HEK293 (cell line): Measurements from ENCODE around the gene DOCK4.
A peak's percentile ranks its signal among the peaks of the same experiment; 100 is the strongest.

Experiments used
- CTCF ChIA-PET: fragments of 350-600 bp; formaldehyde crosslinking; extraction: SDS; loops from one replicate; lab custom pipeline; 2021; ENCODE audit warnings: antibody characterized with exemption; lab: Yijun Ruan, JAX
- POLR2A ChIA-PET: fragments of 300-600 bp; formaldehyde crosslinking; extraction: SDS; loops from one replicate; lab custom pipeline; 2020; ENCODE audit warnings: antibody characterized with exemption, inconsistent platforms; lab: Yijun Ruan, JAX
- H3K27ac ChIP-seq: fragments of 200-500 bp; sonication (Bioruptor generic); 2 replicates; pipeline ENCODE4 v1.5.1; 2014; ENCODE audit warnings: low read depth, low read length, control low read depth, inconsistent platforms; ENCODE audit errors: extremely low read depth
- H3K36me3 ChIP-seq, 2 experiments: fragments of 200-500 bp in 1 of 2; sonication (Bioruptor generic) in 1 of 2; 1 replicate in 1 of 2; 2 replicates in 1 of 2; pipeline ENCODE4 v1.5.1; 2014 to 2017; ENCODE audit warnings: inconsistent platforms in 2 of 2, low read length in 2 of 2; ENCODE audit not compliant: control insufficient read depth in 2 of 2, insufficient read depth in 1 of 2
- H3K4me1 ChIP-seq: fragments of 200-500 bp; sonication (Bioruptor generic); 2 replicates; pipeline ENCODE4 v1.5.1; 2014; ENCODE audit warnings: mild to moderate bottlenecking, low read length, inconsistent platforms; ENCODE audit not compliant: control insufficient read depth, insufficient read depth
- H3K4me3 ChIP-seq: 2 replicates; pipeline ENCODE4 v1.5.1; 2011; ENCODE audit warnings: low read depth, mild to moderate bottlenecking, control low read depth, low read length, moderate library complexity
- H3K9me3 ChIP-seq: fragments of 200-500 bp; sonication (Bioruptor generic); 2 replicates; pipeline ENCODE4 v1.5.1; 2014; ENCODE audit warnings: low read depth, low read length, inconsistent platforms; ENCODE audit not compliant: control insufficient read depth, insufficient read depth
- PRDM4 ChIP-seq: fragments of 450-650 bp; formaldehyde crosslinking; IDR thresholded peaks from 2 replicates; pipeline ENCODE4 v1.5.1; 2017; ENCODE audit warnings: missing biosample characterization, missing genetic modification characterization
- PRDM6 ChIP-seq: fragments of 450-650 bp; formaldehyde crosslinking; IDR thresholded peaks from 2 replicates; pipeline ENCODE4 v1.5.1; 2017; ENCODE audit warnings: missing biosample characterization, missing genetic modification characterization
- SCRT2 ChIP-seq: fragments of 450-650 bp; formaldehyde crosslinking; IDR thresholded peaks from 2 replicates; pipeline ENCODE4 v1.5.1; 2016; ENCODE audit warnings: missing biosample characterization, missing genetic modification characterization
- YY1 ChIP-seq: fragments of 450-650 bp; formaldehyde crosslinking; IDR thresholded peaks from 2 replicates; pipeline ENCODE4 v1.5.1; 2018; ENCODE audit warnings: missing biosample characterization, missing genetic modification characterization
- ZBTB11 ChIP-seq: fragments of 450-650 bp; formaldehyde crosslinking; conservative IDR thresholded peaks from 2 replicates; pipeline ENCODE4 v1.5.1; 2016; ENCODE audit warnings: low read depth, missing biosample characterization, missing genetic modification characterization
- ZBTB20 ChIP-seq: fragments of 450-650 bp; formaldehyde crosslinking; IDR thresholded peaks from 2 replicates; pipeline ENCODE4 v1.5.1; 2016; ENCODE audit warnings: missing biosample characterization, missing genetic modification characterization
- ZNF132 ChIP-seq: fragments of 450-650 bp; formaldehyde crosslinking; IDR thresholded peaks from 2 replicates; pipeline ENCODE4 v1.5.1; 2017; ENCODE audit warnings: missing biosample characterization, missing genetic modification characterization, borderline replicate concordance
- ZNF146 ChIP-seq: fragments of 450-650 bp; formaldehyde crosslinking; IDR thresholded peaks from 2 replicates; pipeline ENCODE4 v1.5.1; 2016; ENCODE audit warnings: missing biosample characterization, missing genetic modification characterization
- ZNF16 ChIP-seq: fragments of 450-650 bp; formaldehyde crosslinking; IDR thresholded peaks from 2 replicates; pipeline ENCODE4 v1.5.1; 2016; ENCODE audit warnings: low read depth, missing biosample characterization, missing genetic modification characterization
- ZNF239 ChIP-seq: fragments of 450-650 bp; formaldehyde crosslinking; IDR thresholded peaks from 2 replicates; pipeline ENCODE4 v1.5.1; 2016; ENCODE audit warnings: missing biosample characterization, missing genetic modification characterization
- ZNF398 ChIP-seq: fragments of 450-650 bp; formaldehyde crosslinking; IDR thresholded peaks from 2 replicates; pipeline ENCODE4 v1.5.1; 2017; ENCODE audit warnings: missing biosample characterization, missing genetic modification characterization
- ZNF449 ChIP-seq: fragments of 450-650 bp; formaldehyde crosslinking; IDR thresholded peaks from 2 replicates; pipeline ENCODE4 v1.5.1; 2017; ENCODE audit warnings: missing biosample characterization, mild to moderate bottlenecking, missing genetic modification characterization, moderate library complexity
- ZNF510 ChIP-seq: fragments of 450-650 bp; formaldehyde crosslinking; IDR thresholded peaks from 2 replicates; pipeline ENCODE4 v1.5.1; 2018; ENCODE audit warnings: mild to moderate bottlenecking, missing genetic modification characterization, missing biosample characterization; ENCODE audit not compliant: insufficient replicate concordance
- ZNF548 ChIP-seq: fragments of 450-650 bp; formaldehyde crosslinking; IDR thresholded peaks from 2 replicates; pipeline ENCODE4 v1.5.1; 2016; ENCODE audit warnings: missing biosample characterization, missing genetic modification characterization
- ZNF549 ChIP-seq: fragments of 450-650 bp; IDR thresholded peaks from 2 replicates; pipeline ENCODE4 v1.5.1; 2018; ENCODE audit warnings: missing biosample characterization, missing genetic modification characterization, mild to moderate bottlenecking, inconsistent platforms, moderate library complexity
- ZNF560 ChIP-seq: fragments of 450-650 bp; formaldehyde crosslinking; IDR thresholded peaks from 2 replicates; pipeline ENCODE4 v1.5.1; 2017; ENCODE audit warnings: missing biosample characterization, missing genetic modification characterization, borderline replicate concordance

Gene DOCK4

GRCh38 chr7:112192236-112193154 is 13.7 kb downstream of the DOCK4 start:
- H3K4me3 ChIP-seq = no peak overlapping the region
- POLR2A ChIA-PET = no interaction called here
- no peaks in the 10 kb centered on the region for H3K9me3 ChIP-seq
- peaks cover 6% of the 10 kb centered on the region for H3K4me1 ChIP-seq
- H3K27ac ChIP-seq = no peak overlapping the region
- no peak for TF ChIP-seq ZNF560 (tag by site-specific recombination)
- no peak for TF ChIP-seq ZNF548 (tag by site-specific recombination)
- TF ChIP-seq PRDM6 (tag by site-specific recombination) = peak; percentile 81
- TF ChIP-seq ZNF16 (tag by site-specific recombination) = no peak
- peak; percentile 38; the same call in 1 of the 2 replicates for TF ChIP-seq PRDM4 (tag by site-specific recombination)
- TF ChIP-seq ZNF146 = 0 out of 2 replicates have a peak, but pooled peaks have one; percentile 8
- peak; percentile 22; the same call in 1 of the 2 replicates for TF ChIP-seq SCRT2 (tag by site-specific recombination)
- no peak for TF ChIP-seq ZNF449 (tag by site-specific recombination)
- peak; percentile 43; the same call in 1 of the 2 replicates for TF ChIP-seq ZNF398 (tag by site-specific recombination)
- no peaks in the 10 kb centered on the region for H3K36me3 ChIP-seq
- CTCF ChIA-PET = interaction anchor here (0.5 to 0.7 kb wide), 2 partner anchors 273 to 449 kb away, joined by 3 to 4 read pairs; no protein-coding TSS in a partner anchor

GRCh38 chr7:112190120-112190519 is 16.1 kb downstream of the DOCK4 start:
- no peak overlapping the region for H3K27ac ChIP-seq
- H3K4me1 ChIP-seq = peaks cover 3% of the 10 kb centered on the region; the same call in 1 of the 2 replicates
- H3K36me3 ChIP-seq = no peaks in the 10 kb centered on the region
- ChIA-PET POLR2A (no interaction called here), CTCF (no interaction called here)
- no peaks in the 10 kb centered on the region for H3K9me3 ChIP-seq
- H3K4me3 ChIP-seq = no peak overlapping the region
- TF ChIP-seq ZNF239 (tag by site-specific recombination) (peak; percentile 75; the same call in 1 of the 2 replicates), ZNF132 (no peak)

GRCh38 chr7:112189691-112190090 is 16.5 kb downstream of the DOCK4 start:
- CTCF ChIA-PET = no interaction called here

More at GRCh38 chr7:112189691-112190090, 16.5 kb downstream of the DOCK4 start:
- TF ChIP-seq ZNF16 (tag by site-specific recombination) = no peak
- TF ChIP-seq ZNF549 (tag by site-specific recombination) = no peak
- TF ChIP-seq ZBTB11 = no peak
- no peak for TF ChIP-seq ZBTB20 (tag by site-specific recombination)
- TF ChIP-seq ZNF510 (tag by site-specific recombination) = no peak
- no peak for TF ChIP-seq YY1 (tag by site-specific recombination)
- TF ChIP-seq, all 188 proteins: peak for 0
- Histone ChIP-seq H3K36me3 (no peaks in the 10 kb centered on the region), H3K9me3 (no peaks in the 10 kb centered on the region), H3K4me1 (peaks cover 3% of the 10 kb centered on the region; the same call in 1 of the 2 replicates), H3K4me3 (no peak overlapping the region), H3K27ac (no peak overlapping the region)
- POLR2A ChIA-PET = no interaction called here
